ENCODE data around the gene ROR2.

ROR2 gene

GRCh38 chr9:91880378-91880972, 69.6 kb downstream of the ROR2 start:
- no peak overlapping the region for H3K4me3 ChIP-seq (ENCODE audit: low read depth, low read length)
- no peak for TF ChIP-seq CTCF (IDR thresholded peaks at IDR 0.05; ENCODE audit: borderline replicate concordance, insufficient read depth, low read depth, low read length)

- no peak overlapping the region for H3K4me3 ChIP-seq (ENCODE audit: low read depth, low read length)
- TF ChIP-seq CTCF (IDR thresholded peaks at IDR 0.05; ENCODE audit: borderline replicate concordance, insufficient read depth, low read depth, low read length) = no peak
These were observed 70.8 kb downstream of the ROR2 start for GRCh38 chr9:91879231-91879630.

- TF ChIP-seq CTCF (IDR thresholded peaks at IDR 0.05; ENCODE audit: borderline replicate concordance, insufficient read depth, low read depth, low read length) = no peak
These were observed 76.4 kb downstream of the ROR2 start for GRCh38 chr9:91873637-91874051.

GRCh38 chr9:91868732-91869391, 81.2 kb downstream of the ROR2 start:
- no peak overlapping the region for H3K4me3 ChIP-seq (ENCODE audit: low read depth, low read length)
- no peak for TF ChIP-seq CTCF (IDR thresholded peaks at IDR 0.05; ENCODE audit: borderline replicate concordance, insufficient read depth, low read depth, low read length)

More at GRCh38 chr9:91873637-91874051, 76.4 kb downstream of the ROR2 start:
- no peak overlapping the region for H3K4me3 ChIP-seq (ENCODE audit: low read depth, low read length)

- no peak overlapping the region for H3K4me3 ChIP-seq (ENCODE audit: low read depth, low read length)
- no peak for TF ChIP-seq CTCF (IDR thresholded peaks at IDR 0.05; ENCODE audit: borderline replicate concordance, insufficient read depth, low read depth, low read length)
These were observed 82.3 kb downstream of the ROR2 start for GRCh38 chr9:91867740-91868139.

GRCh38 chr9:91865041-91865440, 85.0 kb downstream of the ROR2 start:
- TF ChIP-seq CTCF (IDR thresholded peaks at IDR 0.05; ENCODE audit: borderline replicate concordance, insufficient read depth, low read depth, low read length) = no peak
- H3K4me3 ChIP-seq (ENCODE audit: low read depth, low read length) = no peak overlapping the region

- H3K4me3 ChIP-seq (ENCODE audit: low read depth, low read length) = no peak overlapping the region
- no peak for TF ChIP-seq CTCF (IDR thresholded peaks at IDR 0.05; ENCODE audit: borderline replicate concordance, insufficient read depth, low read depth, low read length)
These were observed 85.6 kb downstream of the ROR2 start for GRCh38 chr9:91864380-91864779.

All from GM12875 (cell line).